HUDEP-2 (cell line): ENCODE results near the gene DOCK7.
"Not testable (repeated sequence)": the region's sequence is repeated elsewhere in the genome, so short reads cannot be mapped to it uniquely, and the experiment has no call there.

Experiments
- DNase-seq, 76 experiments: peaks; one replicate each; lab custom pipeline; 2025; ENCODE audit not compliant: unreplicated experiment in 76 of 76; lab: John Stamatoyannopoulos, UW

DOCK7 gene

GRCh38 chr1:62544570-62544969 lies 143.6 kb downstream of the DOCK7 start:
- no peak for DNase-seq

GRCh38 chr1:62541048-62541447 lies 147.1 kb downstream of the DOCK7 start:
- no peak for DNase-seq

- peak in 38 of 76 experiments; percentile 0 to 84 (median 59) for DNase-seq
Observed at GRCh38 chr1:62539028-62539447, 149.1 kb downstream of the DOCK7 start.

- no peak for DNase-seq
Observed at GRCh38 chr1:62536865-62537264, 151.3 kb downstream of the DOCK7 start.

DNA sequence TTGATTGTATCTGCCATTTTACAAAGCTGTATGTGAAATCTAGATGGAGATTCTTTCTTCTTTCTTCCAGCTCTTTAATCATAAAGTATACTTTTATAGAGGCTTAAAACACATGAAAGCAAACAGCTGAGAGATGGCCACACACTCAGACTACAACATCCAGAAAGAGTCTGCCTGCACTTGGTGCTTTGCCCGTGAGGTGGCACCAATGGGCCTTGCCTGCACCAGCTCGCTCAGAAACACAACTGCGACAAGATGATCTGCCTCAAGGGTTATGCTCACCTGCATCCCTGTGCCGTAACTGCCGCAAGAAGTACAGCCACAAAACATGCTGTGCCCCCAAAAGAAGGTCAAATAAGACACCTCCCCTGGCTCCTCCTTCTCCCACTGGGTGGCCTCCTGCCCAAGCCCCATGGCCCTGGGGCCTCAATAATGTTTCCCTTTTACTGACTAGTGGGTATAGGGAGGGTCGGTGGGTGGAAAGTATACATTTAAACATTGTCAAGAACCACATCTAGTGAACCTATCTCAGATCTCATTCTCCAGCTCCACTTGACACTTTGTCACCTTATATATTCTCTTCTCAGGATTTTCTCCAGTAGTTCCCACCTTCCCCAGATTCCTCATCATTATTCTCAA lies 157.6 kb downstream of the DOCK7 start:
- DNase-seq = peak in 6 of 76 experiments; percentile 1 to 21 (median 6)

GRCh38 chr1:62529227-62529626 lies 159.0 kb downstream of the DOCK7 start:
- DNase-seq = no peak

- DNase-seq = no peak
Observed at GRCh38 chr1:62528015-62528414, 160.2 kb downstream of the DOCK7 start.

- DNase-seq = not testable (repeated sequence)
Observed at GRCh38 chr1:62527346-62527745, 160.8 kb downstream of the DOCK7 start.

DNA sequence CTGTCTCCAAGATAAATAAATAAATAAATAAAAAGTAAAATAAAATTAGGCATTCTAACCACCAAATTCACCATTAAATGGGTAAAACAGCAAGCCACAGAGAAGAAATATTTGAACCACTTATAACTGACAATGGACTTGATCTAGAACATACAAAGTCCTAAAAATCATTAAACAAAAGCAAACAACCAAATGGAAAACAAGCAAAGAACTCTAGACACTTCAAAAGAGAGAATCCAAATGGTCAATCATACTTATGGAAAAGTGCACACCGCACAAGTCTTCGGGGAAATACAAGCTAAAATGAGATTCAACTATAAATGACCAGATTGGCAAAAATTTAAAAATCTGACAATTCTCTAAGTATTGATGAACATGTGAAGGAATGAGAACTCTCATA lies 164.3 kb downstream of the DOCK7 start:
- no peak for DNase-seq

- DNase-seq = no peak
Observed at GRCh38 chr1:62516600-62516999, 171.6 kb downstream of the DOCK7 start.

DNA sequence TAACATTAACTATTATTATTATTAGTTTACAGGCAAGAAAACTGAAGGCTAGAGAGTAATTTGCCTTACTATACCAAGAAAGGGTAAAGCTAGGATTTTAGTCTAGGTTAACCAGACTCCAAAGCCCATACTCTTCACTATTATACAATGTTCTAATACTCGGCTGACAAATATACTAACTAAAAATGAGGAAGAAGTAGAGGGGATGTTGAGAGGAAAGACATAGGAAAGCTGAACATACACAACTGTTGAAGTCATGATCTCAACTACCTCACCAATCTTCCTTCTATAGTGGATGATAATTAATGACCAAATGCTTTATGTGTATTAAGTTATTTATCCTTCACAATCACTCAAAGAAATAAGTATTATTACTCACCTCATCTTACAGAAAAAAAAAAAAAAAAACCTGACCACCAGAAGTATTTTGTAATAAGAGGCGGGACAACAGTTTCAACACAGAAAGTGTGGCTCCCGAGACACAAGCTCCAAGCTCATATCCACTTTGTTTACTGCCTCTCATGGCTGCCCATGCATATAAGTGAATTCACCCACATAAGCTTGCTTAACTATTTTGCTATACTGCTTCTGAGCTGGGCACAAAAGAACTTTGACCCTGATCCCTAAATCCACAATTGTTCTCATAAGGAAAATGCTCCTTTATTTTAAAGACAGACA lies 173.3 kb downstream of the DOCK7 start:
- DNase-seq = no peak

- DNase-seq = no peak
Observed at GRCh38 chr1:62513013-62513412, 175.2 kb downstream of the DOCK7 start.

DNA sequence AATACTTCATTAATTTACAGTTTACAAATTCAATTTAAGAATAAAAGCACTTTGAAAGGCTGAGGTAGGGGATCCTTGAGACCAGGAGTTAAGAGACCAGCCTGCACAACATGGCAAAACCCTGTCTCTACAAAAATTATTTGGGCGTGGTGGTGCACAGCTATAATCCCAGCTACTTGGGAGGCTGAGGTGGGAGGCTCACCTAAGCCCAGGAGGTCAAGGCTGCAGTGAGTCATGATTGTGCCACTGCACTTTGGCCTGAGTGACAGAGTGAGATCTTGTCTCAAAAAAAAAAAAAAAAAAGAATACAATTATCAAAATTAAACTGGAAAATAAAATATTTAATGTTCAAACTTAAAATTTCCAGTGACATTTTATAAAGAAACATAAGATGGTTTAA lies 179.2 kb downstream of the DOCK7 start:
- DNase-seq = peak in 1 of 76 experiments; percentile 2

DNA sequence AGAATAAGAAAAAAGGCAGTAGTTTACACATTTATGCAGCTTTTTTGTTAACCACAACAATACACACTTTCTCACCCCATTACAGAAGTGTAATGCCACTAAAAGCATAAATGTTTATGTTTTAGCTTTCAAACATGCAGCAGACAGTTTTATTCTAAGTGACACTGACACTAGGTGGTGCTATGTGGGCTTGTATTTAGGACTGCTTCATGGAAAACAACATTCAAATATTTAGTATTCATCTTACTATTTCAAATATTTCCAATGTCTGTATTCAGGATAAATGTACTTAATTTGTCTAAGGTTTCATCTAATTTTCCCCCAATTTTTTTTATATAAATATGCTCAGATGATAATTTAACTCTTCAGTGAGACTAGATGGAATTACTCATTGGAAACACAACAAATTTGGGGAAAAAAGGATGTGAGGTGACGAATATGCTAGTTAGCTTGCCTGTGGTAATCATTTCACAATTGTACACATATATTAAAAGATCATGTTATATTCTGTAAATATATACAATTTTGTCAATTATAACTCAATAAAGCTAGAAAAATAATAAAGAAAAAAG lies 179.9 kb downstream of the DOCK7 start:
- DNase-seq = peak in 18 of 76 experiments; percentile 1 to 31 (median 12)

GRCh38 chr1:62500210-62500609 lies 188.0 kb downstream of the DOCK7 start:
- no peak for DNase-seq

GRCh38 chr1:62494137-62494536 lies 194.0 kb downstream of the DOCK7 start:
- no peak for DNase-seq

DNA sequence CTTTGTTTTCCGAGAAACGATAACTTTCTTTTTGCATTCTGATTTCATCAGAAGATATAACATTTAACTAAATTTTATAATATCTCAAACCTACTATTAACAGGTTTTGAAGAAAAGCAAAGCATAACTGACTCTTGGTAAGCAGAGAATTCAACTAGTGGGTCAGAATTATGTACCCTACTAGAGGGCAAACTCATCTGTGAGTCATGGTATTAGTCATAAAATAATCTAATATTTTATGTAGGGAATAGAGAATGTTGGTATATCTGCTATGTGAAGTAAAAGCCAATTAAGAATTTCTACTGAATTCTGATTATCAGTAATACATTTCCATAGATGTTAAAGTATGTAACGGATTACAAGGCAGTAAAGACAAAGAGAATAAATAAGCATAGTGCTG lies 194.5 kb downstream of the DOCK7 start:
- no peak for DNase-seq

DNA sequence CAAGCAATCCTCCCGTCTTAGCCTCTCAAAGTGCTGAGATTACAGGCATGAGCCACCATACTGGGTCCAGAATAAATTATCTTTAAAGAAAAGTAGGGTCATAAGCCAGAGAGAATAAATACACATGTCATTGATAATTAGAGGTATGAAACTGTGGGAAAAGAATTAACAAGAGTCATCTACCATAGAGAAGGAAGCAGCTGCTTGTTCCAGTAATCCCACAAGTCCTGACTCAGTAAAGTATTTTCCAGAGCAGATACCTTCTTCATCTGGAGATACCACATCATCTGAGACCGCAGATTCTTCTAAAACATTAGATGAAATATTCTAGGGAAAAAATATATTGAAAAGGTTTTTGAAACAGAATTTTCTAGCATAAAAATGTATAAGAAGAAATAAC lies 195.7 kb downstream of the DOCK7 start:
- no peak for DNase-seq

- no peak for DNase-seq
Observed at GRCh38 chr1:62487956-62488355, 200.2 kb downstream of the DOCK7 start.

GRCh38 chr1:62484824-62485468 lies 203.2 kb downstream of the DOCK7 start:
- no peak for DNase-seq

DNA sequence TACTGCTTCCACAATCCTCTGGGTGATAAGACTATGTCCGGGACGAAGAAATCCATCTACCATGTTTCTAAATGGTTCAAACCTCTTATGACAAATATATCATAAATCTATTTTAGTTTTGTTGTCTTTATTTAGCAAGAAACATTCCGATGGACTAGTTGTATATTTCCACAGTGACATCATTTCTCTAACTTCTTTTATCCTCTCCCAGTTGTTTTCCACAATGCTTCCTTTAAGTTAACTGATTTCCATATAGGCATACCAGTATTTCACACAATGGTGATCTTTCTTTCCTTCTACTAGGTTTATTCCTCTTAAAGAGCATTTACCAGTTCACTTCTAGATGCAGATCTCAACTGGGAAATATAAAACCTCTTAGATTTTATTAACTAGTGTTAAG lies 206.5 kb downstream of the DOCK7 start:
- DNase-seq = no peak
